ENCODE measurements around the gene GID8. TPM values are rescaled to one million over a fixed set of nuclear protein-coding genes. Genes with fewer than 3 reads are reported as not detected.

GID8 gene
- total and polyA plus RNA-seq, 9 of the 15 experiments (the other 6 are each of a cell fraction or from before 2014, with no cell fraction given), result 7.5 to 31.6 (median 22.2) TPM

DNA sequence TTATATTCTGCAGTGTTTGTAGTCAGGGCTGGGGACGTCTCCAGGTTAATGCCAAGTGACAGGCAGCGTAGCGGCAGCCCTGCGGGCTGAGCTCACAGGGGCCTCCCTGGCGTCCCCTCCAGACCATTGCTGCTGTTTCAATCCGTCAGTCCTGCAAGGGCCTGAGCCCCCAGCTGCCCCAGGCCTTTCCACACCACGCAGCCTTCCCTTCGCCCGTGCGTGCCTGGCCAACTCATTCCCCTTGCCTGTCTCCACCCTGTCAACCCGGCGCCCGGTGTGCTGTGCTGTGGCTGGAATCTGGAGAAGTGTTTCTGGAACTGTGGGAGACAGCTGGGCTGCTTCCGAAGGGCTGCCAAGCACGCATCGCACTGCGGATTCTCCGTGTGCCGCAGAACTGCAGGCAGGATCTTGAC, 56.9 kb downstream of the GID8 start (continued):
- TF ChIP-seq RBM17 (IDR thresholded peaks at IDR 0.05; ENCODE audit: borderline replicate concordance, low read depth, low read length) (no peak), CBFB (CRISPR knock-in tag; IDR thresholded peaks at IDR 0.05) (no peak), KDM1A (IDR thresholded peaks at IDR 0.05) (no peak), SIRT6 (IDR thresholded peaks at IDR 0.05; ENCODE audit: low read depth, low read length) (no peak)
- TF ChIP-seq, protein P1, sequence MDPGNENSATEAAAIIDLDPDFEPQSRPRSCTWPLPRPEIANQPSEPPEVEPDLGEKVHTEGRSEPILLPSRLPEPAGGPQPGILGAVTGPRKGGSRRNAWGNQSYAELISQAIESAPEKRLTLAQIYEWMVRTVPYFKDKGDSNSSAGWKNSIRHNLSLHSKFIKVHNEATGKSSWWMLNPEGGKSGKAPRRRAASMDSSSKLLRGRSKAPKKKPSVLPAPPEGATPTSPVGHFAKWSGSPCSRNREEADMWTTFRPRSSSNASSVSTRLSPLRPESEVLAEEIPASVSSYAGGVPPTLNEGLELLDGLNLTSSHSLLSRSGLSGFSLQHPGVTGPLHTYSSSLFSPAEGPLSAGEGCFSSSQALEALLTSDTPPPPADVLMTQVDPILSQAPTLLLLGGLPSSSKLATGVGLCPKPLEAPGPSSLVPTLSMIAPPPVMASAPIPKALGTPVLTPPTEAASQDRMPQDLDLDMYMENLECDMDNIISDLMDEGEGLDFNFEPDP (CRISPR knock-in tag; IDR thresholded peaks at IDR 0.05), result no peak

DNA sequence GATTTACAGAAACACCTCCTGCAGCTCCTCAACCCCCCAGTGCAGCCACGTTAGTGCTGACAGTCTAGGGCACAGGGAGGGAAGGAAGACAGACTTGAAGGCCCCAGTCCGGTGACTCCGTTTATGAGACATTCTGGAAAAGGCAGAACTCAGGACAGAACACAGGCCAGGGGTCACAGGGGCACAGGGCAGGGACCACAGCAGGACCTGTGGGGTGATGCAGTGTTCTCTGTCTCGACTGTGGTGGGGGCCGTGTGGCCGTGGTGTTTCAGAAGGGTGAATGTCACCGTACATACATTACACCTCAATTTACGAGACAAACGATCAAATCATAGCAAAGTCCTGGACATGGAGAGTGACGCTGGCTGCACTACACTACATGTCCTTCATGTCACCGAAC, 57.5 kb downstream of the GID8 start:
- WGBS (ENCODE audit: insufficient coverage, low coverage, missing lambda C conversion rate), result 6% methylated on average over 11 of the region's 11 CpGs
- H3K9me1 ChIP-seq (ENCODE audit: control insufficient read depth, insufficient read depth, low read length), result no peaks in the 10 kb centered on the region
- H3K4me3 ChIP-seq, result no peak overlapping the region
- in situ Hi-C loops (cut with MboI) (no loop called here), intact Hi-C loops (cut with micrococcal nuclease) (no loop called here)
- DNase-seq (ENCODE audit: extremely low read depth in 1 of 4, low spot score in 3 of 4) (no peak), FAIRE-seq (no peak), ATAC-seq (no peak)
- peaks cover 19% of the 10 kb centered on the region for H4K20me1 ChIP-seq (replicated peaks; ENCODE audit: control insufficient read depth, insufficient read depth, low read length)
- H3K4me2 ChIP-seq (ENCODE audit: insufficient read depth, low read length), result peak overlapping the region; percentile 32; the same call in 1 of the 2 replicates
- ChIA-PET CTCF (ENCODE audit: low intra/inter-chr PET ratio) (no interaction called here), POLR2A (interaction anchor here (0.7 kb wide), 2 partner anchors 61 to 213 kb away, joined by 3 read pairs; no protein-coding TSS in a partner anchor)
- peaks cover 0 to 12% of the 10 kb centered on the region in 2 experiments; a peak in 2 of 5 replicates for H3K4me1 ChIP-seq (replicated peaks in 1 of 2; ENCODE audit: control insufficient read depth in 2 of 2, insufficient read depth in 2 of 2, low read length in 2 of 2)
- H2AFZ ChIP-seq (ENCODE audit: low read depth, low read length), result no peak overlapping the region
- H3K79me2 ChIP-seq (ENCODE audit: control insufficient read depth, insufficient read depth, low read length), result no peaks in the 10 kb centered on the region
- no peak overlapping the region for H3K27ac ChIP-seq (ENCODE audit: extremely low read depth, low read depth, low read length)
- TF ChIP-seq RBM39 (optimal IDR thresholded peaks at IDR 0.05; ENCODE audit: low read depth, low read length), result no peak
- TF ChIP-seq MECOM (CRISPR knock-in tag; IDR thresholded peaks at IDR 0.05), result no peak
- TF ChIP-seq RBM22 (IDR thresholded peaks at IDR 0.05; ENCODE audit: low read depth, low read length, poor library complexity, severe bottlenecking), result no peak
- TF ChIP-seq HDGF (IDR thresholded peaks at IDR 0.05), result no peak
- H3K9me3 ChIP-seq (replicated peaks; ENCODE audit: control insufficient read depth, insufficient read depth, low read depth, low read length), result no peaks in the 10 kb centered on the region
- BruUV-seq (replicated peaks), result no TSS peak
- H3K27me3 ChIP-seq (ENCODE audit: control insufficient read depth in 2 of 2, insufficient read depth in 2 of 2, low read length in 2 of 2), result peaks cover 63 to 89% of the 10 kb centered on the region in 2 experiments
- H3K9ac ChIP-seq (ENCODE audit: insufficient read depth in 1 of 2, low read depth in 2 of 2, low read length in 2 of 2), result no peak overlapping the region
- no peaks in the 10 kb centered on the region for H3K36me3 ChIP-seq (ENCODE audit: control insufficient read depth, insufficient read depth, low read length)
